Epithelial cell of proximal tubule (primary cell): ENCODE measurements around the gene TSPAN16. TPM values are rescaled to one million over a fixed set of nuclear protein-coding genes. Genes with fewer than 3 reads are reported as not detected.

Experiments used
- DNase-seq: peaks from one replicate; pipeline ENCODE4 v3.0.0-alpha.2; 2011; ENCODE audit warnings: low read depth
- H3K4me3 ChIP-seq: 2 replicates; pipeline ENCODE4 v1.5.1; 2011; ENCODE audit warnings: low read depth, mild to moderate bottlenecking, low read length
- total RNA-seq: library from RNA; depleted of rRNA; stranded (reverse); fragments of >200 nt; gene quantifications from 2 replicates; pipeline ENCODE4 v1.2.3, GENCODE V29; 2015
- TF ChIP-seq, protein P1 (sequence below): conservative IDR thresholded peaks from 2 replicates; pipeline ENCODE4 v1.5.1; 2012; ENCODE audit warnings: low read depth, mild to moderate bottlenecking, low read length

TSPAN16 gene
- total RNA-seq, 1 donor from 2014 or later: not detected

DNA sequence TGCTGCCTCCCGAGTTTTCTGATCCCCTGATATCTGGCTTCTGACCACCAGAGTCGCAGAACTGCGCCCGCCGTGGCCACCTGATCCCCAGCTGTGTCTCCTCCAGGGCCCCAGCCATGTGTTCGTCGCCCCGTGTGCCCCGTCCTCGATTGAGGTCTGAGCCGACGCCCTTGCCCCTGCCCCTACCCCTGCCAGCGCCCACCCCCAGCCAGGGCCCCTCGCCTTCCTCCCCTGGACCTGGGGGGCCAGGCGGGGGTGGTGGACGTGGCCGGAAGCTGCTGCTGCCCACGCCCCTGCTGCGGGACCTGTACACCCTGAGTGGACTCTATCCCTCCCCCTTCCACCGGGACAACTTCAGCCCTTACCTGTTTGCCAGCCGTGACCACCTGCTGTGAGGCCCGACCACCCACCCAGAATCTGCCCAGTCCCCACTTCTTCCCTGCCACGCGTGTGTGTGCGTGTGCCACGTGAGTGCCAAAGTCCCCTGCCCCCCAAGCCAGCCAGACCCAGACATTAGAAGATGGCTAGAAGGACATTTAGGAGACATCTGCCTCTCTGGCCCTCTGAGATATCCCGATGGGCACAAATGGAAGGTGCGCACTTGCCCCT is 68.4 kb downstream of the TSPAN16 start:
- no peak for DNase-seq
- no peak overlapping the region for H3K4me3 ChIP-seq
- TF ChIP-seq, protein P1, sequence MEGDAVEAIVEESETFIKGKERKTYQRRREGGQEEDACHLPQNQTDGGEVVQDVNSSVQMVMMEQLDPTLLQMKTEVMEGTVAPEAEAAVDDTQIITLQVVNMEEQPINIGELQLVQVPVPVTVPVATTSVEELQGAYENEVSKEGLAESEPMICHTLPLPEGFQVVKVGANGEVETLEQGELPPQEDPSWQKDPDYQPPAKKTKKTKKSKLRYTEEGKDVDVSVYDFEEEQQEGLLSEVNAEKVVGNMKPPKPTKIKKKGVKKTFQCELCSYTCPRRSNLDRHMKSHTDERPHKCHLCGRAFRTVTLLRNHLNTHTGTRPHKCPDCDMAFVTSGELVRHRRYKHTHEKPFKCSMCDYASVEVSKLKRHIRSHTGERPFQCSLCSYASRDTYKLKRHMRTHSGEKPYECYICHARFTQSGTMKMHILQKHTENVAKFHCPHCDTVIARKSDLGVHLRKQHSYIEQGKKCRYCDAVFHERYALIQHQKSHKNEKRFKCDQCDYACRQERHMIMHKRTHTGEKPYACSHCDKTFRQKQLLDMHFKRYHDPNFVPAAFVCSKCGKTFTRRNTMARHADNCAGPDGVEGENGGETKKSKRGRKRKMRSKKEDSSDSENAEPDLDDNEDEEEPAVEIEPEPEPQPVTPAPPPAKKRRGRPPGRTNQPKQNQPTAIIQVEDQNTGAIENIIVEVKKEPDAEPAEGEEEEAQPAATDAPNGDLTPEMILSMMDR: no peak

- no peak overlapping the region for H3K4me3 ChIP-seq
- DNase-seq: no peak
- TF ChIP-seq, protein P1: no peak
Observed at GRCh38 chr19:11364935-11365334, 69.0 kb downstream of the TSPAN16 start.

Other genes with a start within 250 kb of the TSPAN16 start
- 123 and 184 TPM in 2 replicates for gene LDLR, start 206.7 kb upstream of the TSPAN16 start, total RNA-seq
- 33.0 and 76.1 TPM in 2 replicates for gene SPC24, start 140.4 kb upstream of the TSPAN16 start, total RNA-seq
- gene KANK2, start 98.6 kb upstream of the TSPAN16 start, total RNA-seq: 78.3 and 94.0 TPM in 2 replicates
- not detected in 2 replicates for gene ANGPTL8, start 56.5 kb upstream of the TSPAN16 start, total RNA-seq
- 17.2 and 17.7 TPM in 2 replicates for gene DOCK6, start 33.6 kb upstream of the TSPAN16 start, total RNA-seq
- gene RAB3D, start 43.5 kb downstream of the TSPAN16 start, total RNA-seq: 13.4 and 18.3 TPM in 2 replicates
- gene TMEM205, start 50.1 kb downstream of the TSPAN16 start, total RNA-seq: 226 and 228 TPM in 2 replicates
- 6.1 and 7.8 TPM in 2 replicates for gene CCDC159, start 50.4 kb downstream of the TSPAN16 start, total RNA-seq
- gene PLPPR2, start 59.3 kb downstream of the TSPAN16 start, total RNA-seq: 1.3 and 6.2 TPM in 2 replicates
- 1.2 and 2.7 TPM in 2 replicates for gene SWSAP1, start 78.5 kb downstream of the TSPAN16 start, total RNA-seq
- 4.3 and 5.2 TPM in 2 replicates for gene EPOR, start 88.2 kb downstream of the TSPAN16 start, total RNA-seq
- 3.1 and 19.0 TPM in 2 replicates for gene RGL3, start 123.2 kb downstream of the TSPAN16 start, total RNA-seq
- 0.40 TPM in 1 of 2 replicates, not detected in the other for gene ODAD3, start 139.0 kb downstream of the TSPAN16 start, total RNA-seq
- gene PRKCSH, start 139.5 kb downstream of the TSPAN16 start, total RNA-seq: 184 and 243 TPM in 2 replicates
- not detected in 2 replicates for gene ELAVL3, start 184.9 kb downstream of the TSPAN16 start, total RNA-seq
- gene ZNF653, start 209.7 kb downstream of the TSPAN16 start, total RNA-seq: 5.9 and 23.4 TPM in 2 replicates
- 58.9 and 59.0 TPM in 2 replicates for gene ECSIT, start 233.0 kb downstream of the TSPAN16 start, total RNA-seq
- gene CNN1, start 242.7 kb downstream of the TSPAN16 start, total RNA-seq: 5.6 and 16.1 TPM in 2 replicates